ENCODE results near the gene RNFT2.

DNA sequence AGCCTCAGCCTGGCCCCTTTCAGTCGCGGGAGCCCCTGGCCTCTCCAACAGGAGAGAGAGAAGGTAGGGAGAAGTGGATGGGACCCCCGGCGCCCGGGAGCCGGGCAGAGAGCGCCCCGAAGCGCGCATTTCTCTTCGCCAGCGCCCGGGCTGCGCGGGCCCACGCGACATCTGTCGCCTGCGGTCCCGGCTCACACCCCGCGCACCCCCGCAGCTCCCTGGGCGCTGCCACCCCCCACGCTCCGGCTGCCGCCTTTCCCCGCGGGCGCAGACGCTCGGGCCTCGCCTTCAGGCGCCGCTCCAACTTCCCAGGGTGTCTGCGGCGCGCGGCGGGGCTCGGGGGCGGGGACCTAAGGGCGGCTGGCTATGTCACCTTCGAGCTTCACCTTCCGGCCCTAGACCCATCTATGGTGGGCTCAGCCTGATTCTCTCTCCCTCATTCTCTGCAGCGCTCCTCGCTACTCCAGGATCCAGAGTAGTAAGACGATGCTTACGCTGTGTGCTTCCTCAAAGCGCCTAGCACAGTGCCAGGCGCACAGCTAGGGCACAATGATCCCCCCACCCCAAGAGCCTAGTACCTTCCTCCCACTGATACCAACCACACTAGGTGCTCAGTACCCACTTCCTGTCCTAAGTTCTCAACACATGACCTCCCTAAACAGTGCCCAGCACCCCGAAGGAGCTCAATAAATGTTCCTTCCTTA lies 141.5 kb downstream of the RNFT2 start:
- TF ChIP-seq, protein P1, sequence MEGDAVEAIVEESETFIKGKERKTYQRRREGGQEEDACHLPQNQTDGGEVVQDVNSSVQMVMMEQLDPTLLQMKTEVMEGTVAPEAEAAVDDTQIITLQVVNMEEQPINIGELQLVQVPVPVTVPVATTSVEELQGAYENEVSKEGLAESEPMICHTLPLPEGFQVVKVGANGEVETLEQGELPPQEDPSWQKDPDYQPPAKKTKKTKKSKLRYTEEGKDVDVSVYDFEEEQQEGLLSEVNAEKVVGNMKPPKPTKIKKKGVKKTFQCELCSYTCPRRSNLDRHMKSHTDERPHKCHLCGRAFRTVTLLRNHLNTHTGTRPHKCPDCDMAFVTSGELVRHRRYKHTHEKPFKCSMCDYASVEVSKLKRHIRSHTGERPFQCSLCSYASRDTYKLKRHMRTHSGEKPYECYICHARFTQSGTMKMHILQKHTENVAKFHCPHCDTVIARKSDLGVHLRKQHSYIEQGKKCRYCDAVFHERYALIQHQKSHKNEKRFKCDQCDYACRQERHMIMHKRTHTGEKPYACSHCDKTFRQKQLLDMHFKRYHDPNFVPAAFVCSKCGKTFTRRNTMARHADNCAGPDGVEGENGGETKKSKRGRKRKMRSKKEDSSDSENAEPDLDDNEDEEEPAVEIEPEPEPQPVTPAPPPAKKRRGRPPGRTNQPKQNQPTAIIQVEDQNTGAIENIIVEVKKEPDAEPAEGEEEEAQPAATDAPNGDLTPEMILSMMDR (IDR thresholded peaks at IDR 0.05) = no peak
- no peak for TF ChIP-seq POLR2A (IDR thresholded peaks at IDR 0.05)

Data from breast epithelium (tissue), 3 donors.